ENCODE results near the gene THAP3.

The THAP3 gene

GRCh38 chr1:6580593-6581409, 43.9 kb upstream of the THAP3 start:
- TF ChIP-seq CTCF (IDR thresholded peaks at IDR 0.05; ENCODE audit: control insufficient read depth, extremely low read depth, insufficient read depth), result no peak
- no peak for DNase-seq (ENCODE audit: low read depth)
- H3K4me3 ChIP-seq (ENCODE audit: low read depth, low read length), result peak overlapping the region; percentile 95

GRCh38 chr1:6581561-6582305, 42.9 kb upstream of the THAP3 start:
- DNase-seq (ENCODE audit: low read depth), result no peak
- TF ChIP-seq CTCF (IDR thresholded peaks at IDR 0.05; ENCODE audit: control insufficient read depth, extremely low read depth, insufficient read depth), result no peak
- H3K4me3 ChIP-seq (ENCODE audit: low read depth, low read length), result no peak overlapping the region

- TF ChIP-seq CTCF (IDR thresholded peaks at IDR 0.05; ENCODE audit: control insufficient read depth, extremely low read depth, insufficient read depth), result no peak
- H3K4me3 ChIP-seq (ENCODE audit: low read depth, low read length), result no peak overlapping the region
- no peak for DNase-seq (ENCODE audit: low read depth)
Observed at GRCh38 chr1:6582370-6582769, 42.3 kb upstream of the THAP3 start.

GRCh38 chr1:6584126-6585080, 40.3 kb upstream of the THAP3 start:
- H3K4me3 ChIP-seq (ENCODE audit: low read depth, low read length), result no peak overlapping the region
- DNase-seq (ENCODE audit: low read depth), result no peak
- no peak for TF ChIP-seq CTCF (IDR thresholded peaks at IDR 0.05; ENCODE audit: control insufficient read depth, extremely low read depth, insufficient read depth)

GRCh38 chr1:6585081-6585722, 39.5 kb upstream of the THAP3 start:
- no peak for DNase-seq (ENCODE audit: low read depth)
- no peak overlapping the region for H3K4me3 ChIP-seq (ENCODE audit: low read depth, low read length)
- TF ChIP-seq CTCF (IDR thresholded peaks at IDR 0.05; ENCODE audit: control insufficient read depth, extremely low read depth, insufficient read depth), result no peak

- no peak for TF ChIP-seq CTCF (IDR thresholded peaks at IDR 0.05; ENCODE audit: control insufficient read depth, extremely low read depth, insufficient read depth)
Observed at GRCh38 chr1:6585841-6586240, 38.8 kb upstream of the THAP3 start.

More at GRCh38 chr1:6585841-6586240, 38.8 kb upstream of the THAP3 start:
- no peak for DNase-seq (ENCODE audit: low read depth)
- H3K4me3 ChIP-seq (ENCODE audit: low read depth, low read length), result no peak overlapping the region

Measured in LNCaP clone FGC (cell line).